NT2/D1 (cell line): ENCODE measurements around the gene ZDHHC21.

ENCODE experiments used
- YY1 ChIP-seq: IDR thresholded peaks from 2 replicates; pipeline ENCODE4 v1.6.1; 2011; ENCODE audit not compliant: insufficient read length, insufficient read depth
- ZNF274 ChIP-seq: IDR thresholded peaks from 2 replicates; pipeline ENCODE4 v1.6.1; 2011; ENCODE audit warnings: mild to moderate bottlenecking, low read depth, low read length

- TF ChIP-seq ZNF274 (no peak), YY1 (no peak)
Measured at GRCh38 chr9:14660721-14661120, 32.5 kb downstream of the ZDHHC21 start.
